Measurements from ENCODE around the gene FYN.

FYN gene

DNA sequence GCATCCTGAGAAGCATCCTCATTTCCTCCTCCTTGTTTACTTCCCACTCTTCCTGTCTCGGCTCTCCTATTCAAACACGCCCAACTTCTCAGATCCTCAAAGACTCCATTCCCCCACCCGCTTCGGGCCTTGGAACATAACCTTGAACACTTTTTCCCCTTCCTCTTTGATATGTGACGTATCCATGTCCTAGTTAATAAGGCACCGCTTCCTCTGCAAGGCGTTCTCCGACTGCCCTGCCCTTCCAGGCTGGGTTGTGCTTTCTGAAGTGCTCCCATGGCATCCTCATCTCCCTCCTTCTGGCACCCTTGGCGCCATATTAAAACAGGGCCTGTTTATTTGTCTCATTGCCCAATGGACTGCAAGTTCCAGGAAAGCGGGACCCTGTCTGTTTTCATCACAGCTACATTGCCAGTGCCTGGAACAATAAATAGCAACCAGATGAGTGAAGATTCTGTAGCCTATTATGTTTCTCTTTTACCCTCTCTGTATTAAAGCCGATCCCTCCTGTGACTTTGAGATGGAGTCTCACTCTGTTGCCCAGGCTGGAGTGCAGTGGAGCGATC is 152.2 kb downstream of the FYN start:
- no peaks in the 10 kb centered on the region for H3K79me2 ChIP-seq (ENCODE audit: control insufficient read depth, low read length)
- H4K20me1 ChIP-seq (ENCODE audit: control insufficient read depth, insufficient read depth, low read depth, low read length): peaks cover 5% of the 10 kb centered on the region; the same call in 1 of the 2 replicates
- TF ChIP-seq EZH2phosphoT487 (IDR thresholded peaks at IDR 0.05; ENCODE audit: borderline replicate concordance, low read length) (no peak), CTCF (IDR thresholded peaks at IDR 0.05; ENCODE audit: low read depth, low read length, poor library complexity, severe bottlenecking) (no peak)
- no peaks in the 10 kb centered on the region for H3K9me2 ChIP-seq (replicated peaks; ENCODE audit: control insufficient read depth, low read length)
- no peaks in the 10 kb centered on the region for H3F3A ChIP-seq (ENCODE audit: control insufficient read depth, insufficient read depth)
- H3K4me2 ChIP-seq (ENCODE audit: low read length): no peak overlapping the region
- no peak overlapping the region for H3K27ac ChIP-seq (ENCODE audit: low read depth, low read length)
- H3K4me3 ChIP-seq (ENCODE audit: low read length): no peak overlapping the region
- no peaks in the 10 kb centered on the region for H3K9me3 ChIP-seq (ENCODE audit: control insufficient read depth, insufficient read depth, low read length)
- H3K36me3 ChIP-seq (ENCODE audit: control insufficient read depth, low read length): no peaks in the 10 kb centered on the region
- no peaks in the 10 kb centered on the region for H3K27me3 ChIP-seq (ENCODE audit: control insufficient read depth, low read length)
- H3K4me1 ChIP-seq (ENCODE audit: control insufficient read depth, low read length): peaks cover 19% of the 10 kb centered on the region

- Histone ChIP-seq H4K20me1 (ENCODE audit: control insufficient read depth, insufficient read depth, low read depth, low read length) (peaks cover 1% of the 10 kb centered on the region; the same call in 1 of the 2 replicates), H3K4me2 (ENCODE audit: low read length) (no peak overlapping the region), H3K9me3 (ENCODE audit: control insufficient read depth, insufficient read depth, low read length) (no peaks in the 10 kb centered on the region), H3F3A (ENCODE audit: control insufficient read depth, insufficient read depth) (no peaks in the 10 kb centered on the region), H3K79me2 (ENCODE audit: control insufficient read depth, low read length) (no peaks in the 10 kb centered on the region), H3K4me1 (ENCODE audit: control insufficient read depth, low read length) (peaks cover 6% of the 10 kb centered on the region), H3K36me3 (ENCODE audit: control insufficient read depth, low read length) (no peaks in the 10 kb centered on the region), H3K27me3 (ENCODE audit: control insufficient read depth, low read length) (no peaks in the 10 kb centered on the region), H3K27ac (ENCODE audit: low read depth, low read length) (no peak overlapping the region), H3K4me3 (ENCODE audit: low read length) (no peak overlapping the region), H3K9me2 (replicated peaks; ENCODE audit: control insufficient read depth, low read length) (no peaks in the 10 kb centered on the region)
- no peak for TF ChIP-seq EZH2phosphoT487 (IDR thresholded peaks at IDR 0.05; ENCODE audit: borderline replicate concordance, low read length)
- TF ChIP-seq CTCF (IDR thresholded peaks at IDR 0.05; ENCODE audit: low read depth, low read length, poor library complexity, severe bottlenecking): no peak
Measured at GRCh38 chr6:111718990-111719389, 154.3 kb downstream of the FYN start.

DNA sequence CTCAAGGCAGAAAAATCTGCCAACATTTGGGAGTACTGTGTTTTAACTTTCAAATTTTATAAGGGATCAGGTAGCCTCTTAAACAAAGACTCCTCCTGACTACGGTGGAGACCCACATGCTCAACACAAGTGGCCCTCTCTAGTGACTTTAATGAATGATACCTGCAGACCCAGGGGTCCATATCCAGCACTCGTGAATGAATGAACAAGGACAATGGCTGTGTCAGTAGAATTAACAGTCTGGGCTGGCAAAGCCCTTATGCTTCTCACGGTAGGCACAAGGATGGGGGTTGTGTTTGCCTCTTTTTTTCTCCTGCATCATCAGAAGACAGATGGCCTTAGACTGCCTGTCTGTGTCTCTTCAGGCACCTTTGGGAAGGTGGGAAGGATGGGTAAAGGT is 154.9 kb downstream of the FYN start:
- no peaks in the 10 kb centered on the region for H4K20me1 ChIP-seq (ENCODE audit: control insufficient read depth, insufficient read depth, low read depth, low read length)
- no peaks in the 10 kb centered on the region for H3K79me2 ChIP-seq (ENCODE audit: control insufficient read depth, low read length)
- no peaks in the 10 kb centered on the region for H3K9me2 ChIP-seq (replicated peaks; ENCODE audit: control insufficient read depth, low read length)
- no peaks in the 10 kb centered on the region for H3K27me3 ChIP-seq (ENCODE audit: control insufficient read depth, low read length)
- no peaks in the 10 kb centered on the region for H3K36me3 ChIP-seq (ENCODE audit: control insufficient read depth, low read length)
- H3K27ac ChIP-seq (ENCODE audit: low read depth, low read length): no peak overlapping the region
- H3K4me1 ChIP-seq (ENCODE audit: control insufficient read depth, low read length): no peaks in the 10 kb centered on the region
- no peaks in the 10 kb centered on the region for H3F3A ChIP-seq (ENCODE audit: control insufficient read depth, insufficient read depth)
- H3K4me3 ChIP-seq (ENCODE audit: low read length): no peak overlapping the region
- TF ChIP-seq CTCF (IDR thresholded peaks at IDR 0.05; ENCODE audit: low read depth, low read length, poor library complexity, severe bottlenecking) (no peak), EZH2phosphoT487 (IDR thresholded peaks at IDR 0.05; ENCODE audit: borderline replicate concordance, low read length) (no peak)
- H3K9me3 ChIP-seq (ENCODE audit: control insufficient read depth, insufficient read depth, low read length): no peaks in the 10 kb centered on the region
- H3K4me2 ChIP-seq (ENCODE audit: low read length): no peak overlapping the region

All from DOHH2 (cell line).